ENCODE data around the gene LATS1. TPM values are rescaled to one million over a fixed set of nuclear protein-coding genes. Genes with fewer than 3 reads are reported as not detected.

Gene LATS1
- total RNA-seq, 1 experiment from 2014 or later, result 25.1 TPM

DNA sequence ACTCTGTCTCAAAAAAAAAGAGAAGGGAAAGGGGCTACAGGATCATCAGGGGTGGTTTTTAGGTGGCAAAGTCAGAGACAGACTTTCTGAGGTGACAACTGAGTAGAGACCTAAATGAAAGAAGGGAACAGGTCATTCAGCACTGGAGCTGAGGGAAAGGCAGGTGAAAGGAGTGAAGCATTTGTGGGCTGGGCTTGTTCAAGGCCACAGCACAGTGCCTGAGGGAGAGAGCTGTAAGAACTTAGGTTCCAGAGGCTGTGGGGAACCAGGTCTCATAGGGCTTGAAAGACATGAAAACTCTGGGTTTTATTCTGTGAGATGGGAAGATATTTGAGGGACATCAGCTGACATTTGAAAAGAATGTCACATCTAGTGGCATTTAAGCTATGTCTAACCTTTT, 90.2 kb downstream of the LATS1 start:
- H2BK5ac ChIP-seq (ENCODE audit: insufficient read length, low read length), result no peak overlapping the region
- H3K23me2 ChIP-seq (ENCODE audit: insufficient read length, low read depth, low read length, poor library complexity, severe bottlenecking), result no peaks in the 10 kb centered on the region
- H3T11ph ChIP-seq (ENCODE audit: low read length), result no peak overlapping the region
- no peak overlapping the region for H2BK12ac ChIP-seq (ENCODE audit: insufficient read length, low read depth, low read length)
- H3K18ac ChIP-seq (ENCODE audit: insufficient read length, low read depth, low read length), result no peak overlapping the region
- no peaks in the 10 kb centered on the region for H4K20me1 ChIP-seq (ENCODE audit: control insufficient read depth, insufficient read depth, insufficient read length)
- H2BK20ac ChIP-seq (ENCODE audit: low read depth, low read length, poor library complexity, severe bottlenecking), result no peak overlapping the region
- H3K4me2 ChIP-seq (ENCODE audit: insufficient read depth, insufficient read length, low read length), result no peak overlapping the region
- no peak overlapping the region for H3K9ac ChIP-seq (ENCODE audit: extremely low read depth, insufficient read length, low read length)
- H3K27ac ChIP-seq (ENCODE audit: insufficient read length, low read depth, low read length), result no peak overlapping the region
- no peak overlapping the region for H4K91ac ChIP-seq (ENCODE audit: insufficient read length, low read depth, low read length)
- H3K56ac ChIP-seq (ENCODE audit: insufficient read length, low read depth, low read length), result no peak overlapping the region
- no peaks in the 10 kb centered on the region for H3K27me3 ChIP-seq (ENCODE audit: insufficient read depth, low read length)
- H3K4ac ChIP-seq (ENCODE audit: low read depth, low read length), result no peak overlapping the region
- DNase-seq, result no peak
- no peaks in the 10 kb centered on the region for H3K9me3 ChIP-seq (ENCODE audit: control insufficient read depth, low read depth, low read length)
- H4K8ac ChIP-seq (replicated peaks; ENCODE audit: insufficient read length, low read depth, low read length), result no peak overlapping the region
- no peak for TF ChIP-seq CTCF (conservative IDR thresholded peaks at IDR 0.05)
- H2BK120ac ChIP-seq (ENCODE audit: low read depth, low read length, poor library complexity, severe bottlenecking), result no peak overlapping the region
- no peaks in the 10 kb centered on the region for H3K9me3 Mint-ChIP-seq
- no peak overlapping the region for H2AK5ac ChIP-seq (ENCODE audit: insufficient read length, low read length)
- no peak overlapping the region for H2BK15ac ChIP-seq (ENCODE audit: low read depth, low read length)
- no peak overlapping the region for H2AFZ ChIP-seq (ENCODE audit: low read length)
- H3K79me2 ChIP-seq (ENCODE audit: insufficient read depth, low read length), result no peaks in the 10 kb centered on the region
- H3K79me1 ChIP-seq (ENCODE audit: insufficient read depth, low read depth, low read length, poor library complexity, severe bottlenecking), result no peaks in the 10 kb centered on the region
- no peaks in the 10 kb centered on the region for H3K4me1 Mint-ChIP-seq
- no peak overlapping the region for H4K5ac ChIP-seq (ENCODE audit: insufficient read length, low read depth, low read length)
- H3K36me3 Mint-ChIP-seq (ENCODE audit: insufficient read depth in 1 of 3, low read depth in 3 of 3), result peaks cover 7 to 33% (median 19%) of the 10 kb centered on the region in 3 experiments; a peak in 5 of 7 replicates
- no peaks in the 10 kb centered on the region for H3K27me3 Mint-ChIP-seq (ENCODE audit: low read depth)
- no peak overlapping the region for H3K14ac ChIP-seq (ENCODE audit: insufficient read depth, low read length)
- no peak overlapping the region for H3K23ac ChIP-seq (ENCODE audit: insufficient read length, low read depth, low read length)
- peak overlapping the region; percentile 22 to 69 (median 30); a peak in 3 of 7 replicates for H3K27ac Mint-ChIP-seq
- H3K4me3 Mint-ChIP-seq, result no peak overlapping the region
- no peaks in the 10 kb centered on the region for H3K4me1 ChIP-seq (ENCODE audit: insufficient read depth, low read length)
